Measurements from ENCODE around the gene PA2G4.
"Not testable (repeated sequence)": the region's sequence is repeated elsewhere in the genome, so short reads cannot be mapped to it uniquely, and the experiment has no call there.

Gene PA2G4

GRCh38 chr12:56151672-56152131 lies 47.3 kb downstream of the PA2G4 start:
- Histone ChIP-seq H3K4me1 (ENCODE audit: control insufficient read depth, insufficient read depth, low read length, poor library complexity, severe bottlenecking) (peaks cover 21% of the 10 kb centered on the region), H3K4me3 (ENCODE audit: insufficient read depth, low read depth, low read length, poor library complexity, severe bottlenecking) (peak overlapping the region; percentile 55), H3K27ac (ENCODE audit: insufficient read depth, low read length, poor library complexity, severe bottlenecking) (peak overlapping the region; percentile 88), H3K36me3 (ENCODE audit: control insufficient read depth, insufficient read depth, low read length) (no peaks in the 10 kb centered on the region), H3K27me3 (replicated peaks; ENCODE audit: control insufficient read depth, insufficient read depth, low read length, poor library complexity, severe bottlenecking) (no peaks in the 10 kb centered on the region), H3K9me3 (ENCODE audit: control insufficient read depth, low read length) (no peaks in the 10 kb centered on the region)
- DNase-seq = peak; percentile 26 to 52 (median 47)

DNA sequence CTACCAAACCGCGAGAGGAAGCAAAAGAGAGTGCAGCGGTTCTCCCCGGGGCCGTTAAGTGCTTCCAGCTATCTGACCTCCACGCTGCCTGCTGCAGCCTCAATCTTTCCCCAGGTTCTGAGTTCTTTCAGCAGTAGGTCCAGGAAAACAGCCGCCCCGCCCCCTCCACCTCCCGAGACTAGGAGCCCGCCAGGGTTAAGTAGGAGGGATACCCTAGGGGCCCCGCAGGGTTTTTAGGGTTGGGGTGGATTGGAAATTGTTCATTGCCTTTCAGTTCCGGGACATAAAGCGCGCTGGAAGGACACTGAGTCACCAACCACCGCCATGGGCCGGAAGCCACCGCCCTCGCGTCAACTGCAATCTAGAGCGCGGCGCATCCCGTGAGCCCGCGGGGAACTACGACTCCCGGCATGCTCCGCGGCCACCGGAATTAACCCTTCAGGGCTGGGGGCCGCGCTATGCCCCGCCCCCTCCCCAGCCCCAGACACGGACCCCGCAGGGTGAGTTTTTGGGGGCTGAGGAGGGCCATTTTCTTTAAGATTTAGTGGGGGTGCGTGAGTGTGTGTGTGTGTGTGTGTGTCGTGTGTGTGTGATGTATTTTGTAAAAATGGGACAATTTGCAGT lies 47.9 kb downstream of the PA2G4 start, which contains the start of gene MYL6B:
Gene MYL6B, plus strand, starts transcription at position 456 of the 624 bp plus-strand sequence. CDS start 1,332 bp downstream, outside the sequence.
- Histone ChIP-seq H3K27ac (ENCODE audit: insufficient read depth, low read length, poor library complexity, severe bottlenecking) (peak within 1 kb of the TSS; percentile 88), H3K9me3 (ENCODE audit: control insufficient read depth, low read length) (no peaks in the 10 kb centered on the region), H3K27me3 (replicated peaks; ENCODE audit: control insufficient read depth, insufficient read depth, low read length, poor library complexity, severe bottlenecking) (no peaks in the 10 kb centered on the region), H3K36me3 (ENCODE audit: control insufficient read depth, insufficient read depth, low read length) (no peaks in the 10 kb centered on the region), H3K4me3 (ENCODE audit: insufficient read depth, low read depth, low read length, poor library complexity, severe bottlenecking) (peak within 1 kb of the TSS; percentile 55), H3K4me1 (ENCODE audit: control insufficient read depth, insufficient read depth, low read length, poor library complexity, severe bottlenecking) (peaks cover 23% of the 10 kb centered on the region)
- DNase-seq = peak; percentile 82 to 87 (median 85)

DNA sequence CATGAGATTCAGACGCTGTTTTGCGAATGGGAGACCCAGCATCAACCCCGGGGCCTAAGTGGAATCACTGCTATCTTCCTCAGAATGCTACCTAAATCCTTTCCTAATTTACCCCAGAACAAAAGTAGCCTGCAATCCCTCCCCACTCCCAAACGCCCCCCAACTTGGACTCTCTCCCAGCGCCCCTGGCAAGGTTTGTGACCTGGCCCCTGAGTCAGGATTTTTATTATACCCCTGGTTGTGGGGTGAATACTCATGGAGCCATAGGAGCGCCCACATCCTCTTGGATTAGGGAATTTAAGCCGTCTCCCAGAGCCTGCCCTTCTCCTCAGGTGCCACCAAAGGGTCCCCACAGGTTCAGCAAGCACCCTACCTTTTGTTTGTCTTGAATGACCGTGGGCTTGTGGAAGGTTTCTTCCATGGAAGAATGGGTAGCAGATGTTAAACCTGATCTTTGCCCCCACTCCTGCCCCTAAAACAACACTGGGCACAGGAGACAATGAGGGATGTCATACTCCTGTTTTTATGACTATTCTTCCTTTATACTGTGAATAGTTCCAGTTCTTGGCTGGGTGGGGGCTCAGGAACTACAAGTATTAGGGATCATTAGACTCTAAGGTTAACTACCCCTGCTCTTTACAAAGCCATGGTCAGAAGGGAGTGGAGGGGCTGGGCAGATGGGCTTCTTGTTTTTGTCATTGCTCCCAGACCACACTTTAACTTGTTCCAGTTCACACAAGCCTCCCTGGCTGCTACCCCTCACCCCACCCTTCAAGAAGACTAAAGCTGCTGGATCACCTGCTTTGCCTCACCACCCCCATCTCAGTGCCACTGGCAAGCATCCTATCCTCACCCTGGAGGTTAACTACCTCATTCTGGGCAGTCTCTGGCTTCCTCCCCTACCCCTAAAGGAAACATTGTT lies 48.7 kb downstream of the PA2G4 start:
- Histone ChIP-seq H3K27me3 (replicated peaks; ENCODE audit: control insufficient read depth, insufficient read depth, low read length, poor library complexity, severe bottlenecking) (no peaks in the 10 kb centered on the region), H3K4me3 (ENCODE audit: insufficient read depth, low read depth, low read length, poor library complexity, severe bottlenecking) (peak overlapping the region; percentile 55), H3K9me3 (ENCODE audit: control insufficient read depth, low read length) (no peaks in the 10 kb centered on the region), H3K36me3 (ENCODE audit: control insufficient read depth, insufficient read depth, low read length) (no peaks in the 10 kb centered on the region), H3K27ac (ENCODE audit: insufficient read depth, low read length, poor library complexity, severe bottlenecking) (peak overlapping the region; percentile 88), H3K4me1 (ENCODE audit: control insufficient read depth, insufficient read depth, low read length, poor library complexity, severe bottlenecking) (peaks cover 28% of the 10 kb centered on the region)
- no peak for DNase-seq

DNA sequence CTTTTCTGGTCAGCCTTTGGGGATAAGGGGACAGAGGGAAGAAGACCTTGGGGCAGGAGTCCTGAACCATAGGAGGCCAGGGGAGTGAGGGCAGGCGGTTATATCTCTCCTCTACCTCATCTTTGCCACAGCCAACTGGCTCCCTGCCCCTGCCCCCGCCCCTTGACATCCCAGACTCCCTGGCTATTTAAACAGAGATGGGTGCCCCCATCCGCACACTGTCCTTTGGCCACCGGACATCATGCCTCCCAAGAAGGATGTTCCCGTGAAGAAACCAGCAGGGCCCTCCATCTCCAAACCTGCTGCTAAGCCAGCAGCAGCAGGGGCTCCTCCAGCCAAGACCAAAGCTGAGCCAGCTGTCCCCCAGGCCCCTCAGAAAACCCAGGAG lies 49.3 kb downstream of the PA2G4 start:
- no peaks in the 10 kb centered on the region for H3K9me3 ChIP-seq (ENCODE audit: control insufficient read depth, low read length)
- DNase-seq = no peak
- no peaks in the 10 kb centered on the region for H3K27me3 ChIP-seq (replicated peaks; ENCODE audit: control insufficient read depth, insufficient read depth, low read length, poor library complexity, severe bottlenecking)
- H3K4me1 ChIP-seq (ENCODE audit: control insufficient read depth, insufficient read depth, low read length, poor library complexity, severe bottlenecking) = peaks cover 28% of the 10 kb centered on the region
- no peaks in the 10 kb centered on the region for H3K36me3 ChIP-seq (ENCODE audit: control insufficient read depth, insufficient read depth, low read length)
- no peak overlapping the region for H3K27ac ChIP-seq (ENCODE audit: insufficient read depth, low read length, poor library complexity, severe bottlenecking)
- no peak overlapping the region for H3K4me3 ChIP-seq (ENCODE audit: insufficient read depth, low read depth, low read length, poor library complexity, severe bottlenecking)

GRCh38 chr12:56154246-56154771 lies 50.0 kb downstream of the PA2G4 start:
- H3K27ac ChIP-seq (ENCODE audit: insufficient read depth, low read length, poor library complexity, severe bottlenecking) = no peak overlapping the region
- no peaks in the 10 kb centered on the region for H3K27me3 ChIP-seq (replicated peaks; ENCODE audit: control insufficient read depth, insufficient read depth, low read length, poor library complexity, severe bottlenecking)
- H3K36me3 ChIP-seq (ENCODE audit: control insufficient read depth, insufficient read depth, low read length) = no peaks in the 10 kb centered on the region
- no peak for DNase-seq
- H3K4me1 ChIP-seq (ENCODE audit: control insufficient read depth, insufficient read depth, low read length, poor library complexity, severe bottlenecking) = peaks cover 32% of the 10 kb centered on the region
- H3K9me3 ChIP-seq (ENCODE audit: control insufficient read depth, low read length) = no peaks in the 10 kb centered on the region
- H3K4me3 ChIP-seq (ENCODE audit: insufficient read depth, low read depth, low read length, poor library complexity, severe bottlenecking) = no peak overlapping the region

DNA sequence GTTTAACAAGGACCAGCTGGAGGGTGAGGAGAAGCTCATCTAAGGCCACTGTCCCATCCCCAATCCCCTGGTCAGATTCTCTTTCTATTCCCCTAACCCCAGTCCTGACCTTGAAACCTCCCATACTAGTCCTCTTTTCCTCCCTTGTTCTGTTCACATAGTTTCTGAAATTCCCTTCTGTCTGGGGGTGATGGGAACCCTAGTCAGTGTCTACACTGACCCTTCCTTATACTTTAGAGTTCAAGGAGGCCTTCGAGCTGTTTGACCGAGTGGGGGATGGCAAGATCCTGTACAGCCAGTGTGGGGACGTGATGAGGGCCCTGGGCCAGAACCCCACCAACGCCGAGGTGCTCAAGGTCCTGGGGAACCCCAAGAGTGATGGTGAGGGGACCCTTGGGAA lies 50.5 kb downstream of the PA2G4 start:
- peaks cover 37% of the 10 kb centered on the region for H3K4me1 ChIP-seq (ENCODE audit: control insufficient read depth, insufficient read depth, low read length, poor library complexity, severe bottlenecking)
- no peaks in the 10 kb centered on the region for H3K9me3 ChIP-seq (ENCODE audit: control insufficient read depth, low read length)
- H3K27ac ChIP-seq (ENCODE audit: insufficient read depth, low read length, poor library complexity, severe bottlenecking) = no peak overlapping the region
- DNase-seq = no peak
- no peaks in the 10 kb centered on the region for H3K27me3 ChIP-seq (replicated peaks; ENCODE audit: control insufficient read depth, insufficient read depth, low read length, poor library complexity, severe bottlenecking)
- H3K4me3 ChIP-seq (ENCODE audit: insufficient read depth, low read depth, low read length, poor library complexity, severe bottlenecking) = no peak overlapping the region
- no peaks in the 10 kb centered on the region for H3K36me3 ChIP-seq (ENCODE audit: control insufficient read depth, insufficient read depth, low read length)

DNA sequence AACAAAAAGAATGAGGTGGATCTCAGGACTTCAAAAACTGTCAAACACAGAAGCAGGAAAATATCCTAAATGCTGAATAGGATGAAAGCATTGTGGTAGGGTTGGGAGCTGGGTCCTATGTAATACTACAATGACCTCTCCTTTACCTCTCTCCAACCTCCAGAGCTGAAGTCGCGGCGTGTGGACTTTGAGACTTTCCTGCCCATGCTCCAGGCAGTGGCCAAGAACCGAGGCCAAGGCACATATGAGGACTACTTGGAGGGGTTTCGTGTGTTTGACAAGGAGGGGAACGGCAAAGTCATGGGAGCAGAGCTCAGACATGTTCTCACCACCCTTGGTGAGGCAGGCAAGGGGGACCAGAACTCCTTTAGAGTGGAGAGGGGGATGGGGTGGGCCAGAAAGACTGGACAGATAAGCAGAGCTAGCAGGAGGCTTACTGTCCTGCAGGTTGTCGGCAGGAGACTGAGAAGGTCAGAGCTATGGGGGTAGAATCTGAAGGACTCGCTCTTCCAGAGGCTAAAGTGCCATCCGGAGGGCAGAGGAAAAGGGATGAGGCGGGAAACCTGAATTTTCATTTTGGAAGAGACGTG lies 51.0 kb downstream of the PA2G4 start:
- H3K36me3 ChIP-seq (ENCODE audit: control insufficient read depth, insufficient read depth, low read length) = no peaks in the 10 kb centered on the region
- no peak overlapping the region for H3K27ac ChIP-seq (ENCODE audit: insufficient read depth, low read length, poor library complexity, severe bottlenecking)
- H3K9me3 ChIP-seq (ENCODE audit: control insufficient read depth, low read length) = no peaks in the 10 kb centered on the region
- H3K4me1 ChIP-seq (ENCODE audit: control insufficient read depth, insufficient read depth, low read length, poor library complexity, severe bottlenecking) = peaks cover 42% of the 10 kb centered on the region
- no peak overlapping the region for H3K4me3 ChIP-seq (ENCODE audit: insufficient read depth, low read depth, low read length, poor library complexity, severe bottlenecking)
- H3K27me3 ChIP-seq (replicated peaks; ENCODE audit: control insufficient read depth, insufficient read depth, low read length, poor library complexity, severe bottlenecking) = no peaks in the 10 kb centered on the region
- DNase-seq = no peak

DNA sequence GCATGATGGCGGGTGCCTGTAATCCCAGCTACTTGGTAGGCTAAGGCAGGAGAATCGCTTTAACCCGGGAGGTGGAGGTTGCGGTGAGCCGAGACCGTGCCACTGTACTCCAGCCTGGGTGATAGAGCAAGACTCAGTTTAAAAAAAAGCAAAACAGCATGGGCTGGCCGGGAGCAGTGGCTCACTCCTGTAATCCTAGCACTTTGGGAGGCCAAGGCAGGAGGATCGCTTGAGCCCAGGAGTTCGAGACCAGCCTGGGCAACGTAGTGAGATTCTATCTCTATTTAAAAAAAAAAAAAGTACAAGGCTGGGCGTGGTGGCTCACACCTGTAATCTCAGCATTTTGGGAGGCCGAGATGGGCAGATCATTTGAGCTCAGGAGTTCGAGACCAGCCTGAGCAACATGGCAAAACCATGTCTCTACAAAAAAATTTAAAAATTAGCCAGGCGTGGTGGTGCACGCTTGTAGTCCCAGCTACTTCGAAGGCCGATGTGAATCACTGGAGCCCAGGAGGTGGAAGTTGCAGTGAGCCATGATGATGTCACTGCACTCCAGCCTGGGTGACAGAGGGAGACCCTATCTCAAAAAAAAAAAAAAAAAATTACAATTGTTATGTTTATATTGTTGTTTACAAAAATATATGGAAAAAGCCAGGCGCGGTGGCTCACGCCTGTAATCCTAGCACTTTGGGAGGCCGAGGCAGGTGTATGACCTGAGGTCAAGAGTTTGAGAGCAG lies 52.3 kb downstream of the PA2G4 start:
- H3K27ac ChIP-seq (ENCODE audit: insufficient read depth, low read length, poor library complexity, severe bottlenecking); H3K4me3 ChIP-seq (ENCODE audit: insufficient read depth, low read depth, low read length, poor library complexity, severe bottlenecking); H3K27me3 ChIP-seq (replicated peaks; ENCODE audit: control insufficient read depth, insufficient read depth, low read length, poor library complexity, severe bottlenecking); H3K9me3 ChIP-seq (ENCODE audit: control insufficient read depth, low read length); DNase-seq: not testable (repeated sequence)
- H3K4me1 ChIP-seq (ENCODE audit: control insufficient read depth, insufficient read depth, low read length, poor library complexity, severe bottlenecking) = peaks cover 46% of the 10 kb centered on the region
- peaks cover 11% of the 10 kb centered on the region for H3K36me3 ChIP-seq (ENCODE audit: control insufficient read depth, insufficient read depth, low read length)

- peak overlapping the region; percentile 77 for H3K4me3 ChIP-seq (ENCODE audit: insufficient read depth, low read depth, low read length, poor library complexity, severe bottlenecking)
- H3K36me3 ChIP-seq (ENCODE audit: control insufficient read depth, insufficient read depth, low read length) = peaks cover 18% of the 10 kb centered on the region
- no peaks in the 10 kb centered on the region for H3K9me3 ChIP-seq (ENCODE audit: control insufficient read depth, low read length)
- H3K27ac ChIP-seq (ENCODE audit: insufficient read depth, low read length, poor library complexity, severe bottlenecking) = peak overlapping the region; percentile 95
- H3K4me1 ChIP-seq (ENCODE audit: control insufficient read depth, insufficient read depth, low read length, poor library complexity, severe bottlenecking) = peaks cover 40% of the 10 kb centered on the region
- H3K27me3 ChIP-seq (replicated peaks; ENCODE audit: control insufficient read depth, insufficient read depth, low read length, poor library complexity, severe bottlenecking) = no peaks in the 10 kb centered on the region
- DNase-seq = peak in 2 of 3 donors; percentile 23 to 58
Measured at GRCh38 chr12:56157201-56158028, 53.1 kb downstream of the PA2G4 start.

Data from effector memory CD4-positive, alpha-beta T cell (primary cell).